ENCODE measurements around the gene RGS13.

DNA sequence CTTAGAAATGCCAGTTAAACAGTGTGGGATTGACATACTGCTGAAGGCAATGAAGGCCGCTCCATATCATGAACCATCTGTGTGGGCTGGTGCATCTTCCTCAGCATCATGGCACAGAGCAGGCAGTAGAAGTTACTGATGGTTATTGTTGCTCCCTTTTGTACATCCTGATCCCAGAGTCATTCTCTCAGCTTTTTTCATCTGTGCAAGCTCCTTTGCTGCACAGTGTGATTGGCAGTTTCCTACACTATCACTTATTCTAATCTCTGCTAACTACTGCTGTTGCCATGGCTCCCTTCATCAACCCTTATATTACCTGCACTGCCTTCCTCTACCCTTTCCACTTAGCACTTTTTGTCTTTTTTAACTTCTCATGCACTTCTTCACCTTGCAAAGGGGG lies 16.2 kb downstream of the RGS13 start:
- no peak for TF ChIP-seq GABPA (IDR thresholded peaks at IDR 0.05; ENCODE audit: low read depth)
- TF ChIP-seq, protein P1, sequence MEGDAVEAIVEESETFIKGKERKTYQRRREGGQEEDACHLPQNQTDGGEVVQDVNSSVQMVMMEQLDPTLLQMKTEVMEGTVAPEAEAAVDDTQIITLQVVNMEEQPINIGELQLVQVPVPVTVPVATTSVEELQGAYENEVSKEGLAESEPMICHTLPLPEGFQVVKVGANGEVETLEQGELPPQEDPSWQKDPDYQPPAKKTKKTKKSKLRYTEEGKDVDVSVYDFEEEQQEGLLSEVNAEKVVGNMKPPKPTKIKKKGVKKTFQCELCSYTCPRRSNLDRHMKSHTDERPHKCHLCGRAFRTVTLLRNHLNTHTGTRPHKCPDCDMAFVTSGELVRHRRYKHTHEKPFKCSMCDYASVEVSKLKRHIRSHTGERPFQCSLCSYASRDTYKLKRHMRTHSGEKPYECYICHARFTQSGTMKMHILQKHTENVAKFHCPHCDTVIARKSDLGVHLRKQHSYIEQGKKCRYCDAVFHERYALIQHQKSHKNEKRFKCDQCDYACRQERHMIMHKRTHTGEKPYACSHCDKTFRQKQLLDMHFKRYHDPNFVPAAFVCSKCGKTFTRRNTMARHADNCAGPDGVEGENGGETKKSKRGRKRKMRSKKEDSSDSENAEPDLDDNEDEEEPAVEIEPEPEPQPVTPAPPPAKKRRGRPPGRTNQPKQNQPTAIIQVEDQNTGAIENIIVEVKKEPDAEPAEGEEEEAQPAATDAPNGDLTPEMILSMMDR (IDR thresholded peaks at IDR 0.05; ENCODE audit: insufficient read depth, low read length): no peak
- TF ChIP-seq, protein P2, sequence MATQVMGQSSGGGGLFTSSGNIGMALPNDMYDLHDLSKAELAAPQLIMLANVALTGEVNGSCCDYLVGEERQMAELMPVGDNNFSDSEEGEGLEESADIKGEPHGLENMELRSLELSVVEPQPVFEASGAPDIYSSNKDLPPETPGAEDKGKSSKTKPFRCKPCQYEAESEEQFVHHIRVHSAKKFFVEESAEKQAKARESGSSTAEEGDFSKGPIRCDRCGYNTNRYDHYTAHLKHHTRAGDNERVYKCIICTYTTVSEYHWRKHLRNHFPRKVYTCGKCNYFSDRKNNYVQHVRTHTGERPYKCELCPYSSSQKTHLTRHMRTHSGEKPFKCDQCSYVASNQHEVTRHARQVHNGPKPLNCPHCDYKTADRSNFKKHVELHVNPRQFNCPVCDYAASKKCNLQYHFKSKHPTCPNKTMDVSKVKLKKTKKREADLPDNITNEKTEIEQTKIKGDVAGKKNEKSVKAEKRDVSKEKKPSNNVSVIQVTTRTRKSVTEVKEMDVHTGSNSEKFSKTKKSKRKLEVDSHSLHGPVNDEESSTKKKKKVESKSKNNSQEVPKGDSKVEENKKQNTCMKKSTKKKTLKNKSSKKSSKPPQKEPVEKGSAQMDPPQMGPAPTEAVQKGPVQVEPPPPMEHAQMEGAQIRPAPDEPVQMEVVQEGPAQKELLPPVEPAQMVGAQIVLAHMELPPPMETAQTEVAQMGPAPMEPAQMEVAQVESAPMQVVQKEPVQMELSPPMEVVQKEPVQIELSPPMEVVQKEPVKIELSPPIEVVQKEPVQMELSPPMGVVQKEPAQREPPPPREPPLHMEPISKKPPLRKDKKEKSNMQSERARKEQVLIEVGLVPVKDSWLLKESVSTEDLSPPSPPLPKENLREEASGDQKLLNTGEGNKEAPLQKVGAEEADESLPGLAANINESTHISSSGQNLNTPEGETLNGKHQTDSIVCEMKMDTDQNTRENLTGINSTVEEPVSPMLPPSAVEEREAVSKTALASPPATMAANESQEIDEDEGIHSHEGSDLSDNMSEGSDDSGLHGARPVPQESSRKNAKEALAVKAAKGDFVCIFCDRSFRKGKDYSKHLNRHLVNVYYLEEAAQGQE (IDR thresholded peaks at IDR 0.05; ENCODE audit: insufficient replicate concordance, low read depth): no peak

Data from HL-60 (cell line).